Measurements from ENCODE around the gene SMIM27.

DNA sequence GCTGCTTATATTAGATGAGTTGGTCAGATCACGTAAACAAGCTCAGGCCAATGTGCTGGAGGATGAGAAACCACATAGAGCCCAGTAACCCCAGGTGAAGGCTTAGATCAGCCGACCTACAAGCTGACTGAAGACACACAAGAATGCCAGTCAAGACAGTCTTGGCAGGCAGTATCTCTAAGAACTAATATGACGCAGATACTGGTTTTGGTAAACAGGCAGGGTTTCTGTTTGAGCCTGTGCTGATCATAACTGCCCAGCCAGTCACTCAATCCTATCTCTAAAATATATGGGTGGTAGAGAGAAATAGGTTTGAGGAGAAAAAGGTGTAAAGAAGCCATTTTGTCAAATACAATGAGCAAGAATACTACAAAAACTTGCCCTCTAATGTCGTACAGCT is 18.3 kb upstream of the SMIM27 start:
- no peak for TF ChIP-seq CTCF (IDR thresholded peaks at IDR 0.05)
- no peak for TF ChIP-seq POLR2A (IDR thresholded peaks at IDR 0.05)
